RWPE2 (cell line): Measurements from ENCODE around the gene LCE5A.
A peak's percentile ranks its signal among the peaks of the same experiment; 100 is the strongest.

Source experiments
- ATAC-seq: fragments of 200-7000 bp; cut with Tn5 transposase; 3 replicates; pipeline ENCODE4 v1.9.1; 2021; ENCODE audit warnings: low read depth
- DNase-seq: peaks from one replicate; pipeline ENCODE4 v3.0.0-alpha.2; 2020; ENCODE audit warnings: low spot score
- H3K27ac ChIP-seq: fragments of 450-650 bp; 2 replicates; pipeline ENCODE4 v1.5.1; 2017; ENCODE audit warnings: mild to moderate bottlenecking; ENCODE audit not compliant: poor library complexity, severe bottlenecking
- H3K27me3 ChIP-seq: fragments of 250-450 bp; sonication (Bioruptor Pico); 2 replicates; pipeline ENCODE4 v1.5.1; 2021; ENCODE audit warnings: mild to moderate bottlenecking, moderate library complexity; ENCODE audit not compliant: insufficient read depth, poor library complexity, severe bottlenecking
- H3K36me3 ChIP-seq: fragments of 250-450 bp; sonication (Bioruptor Pico); 2 replicates; pipeline ENCODE4 v1.5.1; 2020; ENCODE audit warnings: low read depth, mild to moderate bottlenecking, moderate library complexity
- H3K4me1 ChIP-seq: fragments of 250-450 bp; sonication (Bioruptor Pico); 2 replicates; pipeline ENCODE4 v1.5.1; 2021; ENCODE audit warnings: mild to moderate bottlenecking, moderate library complexity; ENCODE audit not compliant: insufficient read depth, poor library complexity, severe bottlenecking
- H3K4me3 ChIP-seq: fragments of 250-450 bp; sonication (Bioruptor Pico); 2 replicates; pipeline ENCODE4 v1.5.1; 2021; ENCODE audit warnings: mild to moderate bottlenecking, moderate library complexity; ENCODE audit not compliant: severe bottlenecking
- H3K9me3 ChIP-seq: fragments of 250-450 bp; sonication (Bioruptor Pico); 2 replicates; pipeline ENCODE4 v1.5.1; 2021; ENCODE audit warnings: mild to moderate bottlenecking, moderate library complexity; ENCODE audit not compliant: severe bottlenecking
- TF ChIP-seq, protein P1 (sequence below): fragments of 450-650 bp; IDR thresholded peaks from one replicate; pipeline ENCODE4 v1.5.1; 2017; ENCODE audit warnings: mild to moderate bottlenecking, moderate library complexity; ENCODE audit not compliant: poor library complexity, severe bottlenecking

Gene LCE5A

DNA sequence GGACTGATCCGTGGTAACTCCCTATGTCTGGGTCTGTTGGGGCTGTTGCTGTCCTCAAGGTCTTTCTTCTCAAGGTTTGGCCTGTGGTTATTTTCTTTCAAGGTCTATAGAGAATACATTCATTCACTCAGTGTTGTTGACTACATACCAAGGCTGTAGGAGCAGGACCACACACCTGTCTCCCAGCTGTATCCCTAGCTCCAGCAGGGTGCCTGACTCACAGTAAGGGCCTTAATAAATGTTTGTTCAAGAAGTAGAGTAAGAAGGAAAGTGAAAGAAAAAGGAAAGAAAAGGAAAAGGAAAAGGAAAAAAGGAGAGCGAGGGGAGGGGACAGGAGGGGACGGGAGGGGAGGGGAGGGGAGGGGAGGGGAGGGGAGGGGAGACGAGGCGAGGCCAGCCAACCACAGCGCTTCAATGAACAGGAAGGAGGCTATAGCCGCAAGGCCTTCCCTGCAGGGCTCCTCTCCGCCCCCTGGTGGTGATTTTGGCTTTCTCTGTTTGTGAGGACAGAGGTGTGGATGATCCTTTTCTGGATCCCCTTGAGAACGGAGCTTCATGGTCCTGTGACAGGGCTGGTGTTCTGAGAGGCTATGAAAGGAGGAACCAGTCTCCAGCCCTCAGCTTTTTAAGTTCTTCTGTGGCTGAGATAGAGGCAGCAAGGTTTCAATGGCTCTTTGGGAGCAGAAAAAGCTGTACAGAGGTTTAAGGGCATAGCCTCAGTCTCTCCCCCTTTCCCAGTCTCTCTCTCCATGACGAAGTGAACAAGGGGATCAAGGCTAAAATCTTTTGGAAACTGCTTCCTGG lies 30.6 kb upstream of the LCE5A start:
- Histone ChIP-seq H3K4me3 (no peak overlapping the region), H3K27ac (no peak overlapping the region), H3K36me3 (no peaks in the 10 kb centered on the region), H3K27me3 (no peaks in the 10 kb centered on the region), H3K9me3 (peaks cover 3% of the 10 kb centered on the region), H3K4me1 (no peaks in the 10 kb centered on the region)
- ATAC-seq (no peak), DNase-seq (no peak)
- TF ChIP-seq, protein P1, sequence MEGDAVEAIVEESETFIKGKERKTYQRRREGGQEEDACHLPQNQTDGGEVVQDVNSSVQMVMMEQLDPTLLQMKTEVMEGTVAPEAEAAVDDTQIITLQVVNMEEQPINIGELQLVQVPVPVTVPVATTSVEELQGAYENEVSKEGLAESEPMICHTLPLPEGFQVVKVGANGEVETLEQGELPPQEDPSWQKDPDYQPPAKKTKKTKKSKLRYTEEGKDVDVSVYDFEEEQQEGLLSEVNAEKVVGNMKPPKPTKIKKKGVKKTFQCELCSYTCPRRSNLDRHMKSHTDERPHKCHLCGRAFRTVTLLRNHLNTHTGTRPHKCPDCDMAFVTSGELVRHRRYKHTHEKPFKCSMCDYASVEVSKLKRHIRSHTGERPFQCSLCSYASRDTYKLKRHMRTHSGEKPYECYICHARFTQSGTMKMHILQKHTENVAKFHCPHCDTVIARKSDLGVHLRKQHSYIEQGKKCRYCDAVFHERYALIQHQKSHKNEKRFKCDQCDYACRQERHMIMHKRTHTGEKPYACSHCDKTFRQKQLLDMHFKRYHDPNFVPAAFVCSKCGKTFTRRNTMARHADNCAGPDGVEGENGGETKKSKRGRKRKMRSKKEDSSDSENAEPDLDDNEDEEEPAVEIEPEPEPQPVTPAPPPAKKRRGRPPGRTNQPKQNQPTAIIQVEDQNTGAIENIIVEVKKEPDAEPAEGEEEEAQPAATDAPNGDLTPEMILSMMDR = peak; percentile 10

- TF ChIP-seq, protein P1 = no peak
- Histone ChIP-seq H3K27ac (no peak overlapping the region), H3K36me3 (no peaks in the 10 kb centered on the region), H3K4me1 (peaks cover 1% of the 10 kb centered on the region), H3K4me3 (no peak overlapping the region), H3K9me3 (no peaks in the 10 kb centered on the region), H3K27me3 (no peaks in the 10 kb centered on the region)
- DNase-seq (no peak), ATAC-seq (no peak)
Measured at GRCh38 chr1:152481869-152482664, 28.5 kb upstream of the LCE5A start.

DNA sequence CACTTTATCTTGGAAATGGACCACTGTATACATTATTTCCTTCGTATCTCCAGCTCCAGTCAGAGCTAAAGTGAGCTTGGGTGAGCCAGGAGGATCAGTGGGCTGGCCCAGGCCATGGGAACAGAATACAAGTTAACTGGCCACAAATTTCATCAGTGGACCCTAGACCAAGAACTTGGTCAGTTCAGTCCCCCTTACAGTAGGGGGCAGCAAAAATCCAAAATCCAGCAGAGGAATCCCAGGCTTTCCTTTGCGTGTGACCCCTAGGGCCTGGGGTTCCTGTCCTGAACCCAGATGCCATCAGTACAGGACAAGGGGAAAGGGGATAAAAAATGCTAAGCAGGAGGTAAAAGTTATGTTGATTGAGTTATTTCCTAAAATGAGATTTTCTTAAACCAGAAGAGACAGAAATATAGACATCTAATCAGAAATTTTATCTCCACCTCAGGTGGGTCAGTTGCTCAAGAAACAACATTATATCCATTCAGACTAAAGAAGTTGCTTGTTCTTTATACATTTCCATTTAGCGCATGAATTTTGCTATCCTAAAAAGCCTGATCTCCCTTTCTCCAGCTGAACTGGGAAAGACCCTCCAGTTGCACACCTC lies 24.1 kb upstream of the LCE5A start:
- Histone ChIP-seq H3K27me3 (no peaks in the 10 kb centered on the region), H3K27ac (peak overlapping the region; percentile 82), H3K4me3 (no peak overlapping the region), H3K9me3 (no peaks in the 10 kb centered on the region), H3K36me3 (no peaks in the 10 kb centered on the region), H3K4me1 (peaks cover 20% of the 10 kb centered on the region)
- no peak; the same call in 2 of the 3 replicates for ATAC-seq
- no peak for DNase-seq
- TF ChIP-seq, protein P1 = peak; percentile 61

DNA sequence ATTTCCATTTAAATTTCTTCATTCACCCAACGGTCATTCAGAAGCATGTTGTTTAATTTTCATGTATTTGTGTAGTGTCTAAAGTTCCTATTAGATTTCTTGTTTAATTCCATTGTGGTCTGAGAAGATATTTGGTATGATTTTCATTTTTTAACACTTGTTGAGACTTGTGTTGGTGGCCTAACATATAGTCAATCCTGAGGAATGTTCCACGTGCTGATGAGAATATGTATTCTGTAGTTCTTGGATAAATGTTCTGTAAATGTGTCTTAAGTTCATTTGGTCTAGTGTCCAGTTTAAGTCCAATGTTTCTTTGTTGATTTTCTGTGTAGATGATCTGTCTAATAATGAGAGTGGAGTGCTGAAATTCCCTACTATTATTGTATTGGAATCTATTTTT lies 22.7 kb upstream of the LCE5A start:
- Histone ChIP-seq H3K27me3 (no peaks in the 10 kb centered on the region), H3K36me3 (no peaks in the 10 kb centered on the region), H3K27ac (peak overlapping the region; percentile 82), H3K9me3 (no peaks in the 10 kb centered on the region), H3K4me3 (no peak overlapping the region), H3K4me1 (peaks cover 20% of the 10 kb centered on the region)
- DNase-seq (no peak), ATAC-seq (peak; percentile 78)
- TF ChIP-seq, protein P1 = no peak
